Choroid plexus epithelial cell (primary cell): ENCODE data around the gene FAM186B.
A peak's percentile ranks its signal among the peaks of the same experiment; 100 is the strongest.

ENCODE experiments used
- DNase-seq: peaks from one replicate; pipeline ENCODE4 v3.0.0-alpha.2; 2010; ENCODE audit warnings: low read depth
- H3K4me3 ChIP-seq: 2 replicates; pipeline ENCODE4 v1.5.1; 2011; ENCODE audit warnings: low read depth, mild to moderate bottlenecking, control low read depth, low read length, moderate library complexity
- CTCF ChIP-seq: conservative IDR thresholded peaks from 2 replicates; pipeline ENCODE4 v1.5.1; 2011; ENCODE audit warnings: low read depth, mild to moderate bottlenecking, control low read depth, inconsistent platforms, low read length, moderate library complexity

FAM186B gene

GRCh38 chr12:49635036-49635435 lies 29.6 kb upstream of the FAM186B start:
- DNase-seq: no peak
- H3K4me3 ChIP-seq: no peak overlapping the region

GRCh38 chr12:49633703-49634345 lies 28.4 kb upstream of the FAM186B start:
- H3K4me3 ChIP-seq: no peak overlapping the region
- no peak for TF ChIP-seq CTCF
- no peak for DNase-seq

More at GRCh38 chr12:49635036-49635435, 29.6 kb upstream of the FAM186B start:
- no peak for TF ChIP-seq CTCF

GRCh38 chr12:49632986-49633702 lies 27.7 kb upstream of the FAM186B start:
- H3K4me3 ChIP-seq: no peak overlapping the region
- no peak for TF ChIP-seq CTCF
- DNase-seq: no peak

GRCh38 chr12:49632401-49632800 lies 27.0 kb upstream of the FAM186B start:
- DNase-seq: no peak
- no peak overlapping the region for H3K4me3 ChIP-seq
- TF ChIP-seq CTCF: no peak

GRCh38 chr12:49631336-49631907 lies 26.0 kb upstream of the FAM186B start:
- no peak overlapping the region for H3K4me3 ChIP-seq
- DNase-seq: no peak
- no peak for TF ChIP-seq CTCF

- no peak overlapping the region for H3K4me3 ChIP-seq
- DNase-seq: peak; percentile 32
- TF ChIP-seq CTCF: no peak
Measured at GRCh38 chr12:49627752-49628360, 22.4 kb upstream of the FAM186B start.
